NB4 (cell line): Measurements from ENCODE around the gene WDR33.

Experiments
- DNase-seq: peaks from one replicate; pipeline ENCODE4 v3.0.0; 2010; ENCODE audit warnings: low read depth
- H3K4me3 ChIP-seq: one replicate; pipeline ENCODE4 v1.5.1; 2011; ENCODE audit warnings: mild to moderate bottlenecking, low read depth, low read length, moderate library complexity
- MYC ChIP-seq: IDR thresholded peaks from 2 replicates; pipeline ENCODE4 v1.6.1; 2011; ENCODE audit warnings: low read depth, low read length
- POLR2A ChIP-seq: IDR thresholded peaks from 2 replicates; pipeline ENCODE4 v1.6.1; 2011; ENCODE audit warnings: mild to moderate bottlenecking; ENCODE audit not compliant: insufficient read length; ENCODE audit errors: extremely low read depth
- TF ChIP-seq, protein P1 (sequence below): IDR thresholded peaks from one replicate; pipeline ENCODE4 v1.5.1; 2012; ENCODE audit warnings: low read depth, low read length
- TF ChIP-seq, protein P2 (sequence below): IDR thresholded peaks from 2 replicates; pipeline ENCODE4 v1.6.1; 2011; ENCODE audit warnings: low read depth, low read length

Gene WDR33

DNA sequence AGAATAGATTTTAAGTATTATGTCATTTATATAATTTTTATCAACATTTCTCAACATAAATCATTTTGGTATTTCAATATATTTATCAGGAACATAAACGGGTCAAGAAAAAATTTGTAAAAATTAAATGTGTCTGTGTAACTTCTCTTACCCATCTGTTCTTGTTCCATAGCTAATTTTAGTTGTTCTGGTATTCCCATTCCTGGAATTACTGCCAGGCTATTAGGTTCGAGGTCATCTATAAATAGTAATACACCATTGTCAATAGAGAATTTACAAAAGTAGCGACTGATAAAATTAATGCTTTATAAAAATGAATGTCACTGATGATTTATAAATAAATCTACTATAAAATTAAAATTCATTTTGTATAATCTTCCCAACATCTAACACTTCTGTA lies 88.2 kb downstream of the WDR33 start:
- TF ChIP-seq POLR2A (no peak), MYC (no peak)
- TF ChIP-seq, protein P1, sequence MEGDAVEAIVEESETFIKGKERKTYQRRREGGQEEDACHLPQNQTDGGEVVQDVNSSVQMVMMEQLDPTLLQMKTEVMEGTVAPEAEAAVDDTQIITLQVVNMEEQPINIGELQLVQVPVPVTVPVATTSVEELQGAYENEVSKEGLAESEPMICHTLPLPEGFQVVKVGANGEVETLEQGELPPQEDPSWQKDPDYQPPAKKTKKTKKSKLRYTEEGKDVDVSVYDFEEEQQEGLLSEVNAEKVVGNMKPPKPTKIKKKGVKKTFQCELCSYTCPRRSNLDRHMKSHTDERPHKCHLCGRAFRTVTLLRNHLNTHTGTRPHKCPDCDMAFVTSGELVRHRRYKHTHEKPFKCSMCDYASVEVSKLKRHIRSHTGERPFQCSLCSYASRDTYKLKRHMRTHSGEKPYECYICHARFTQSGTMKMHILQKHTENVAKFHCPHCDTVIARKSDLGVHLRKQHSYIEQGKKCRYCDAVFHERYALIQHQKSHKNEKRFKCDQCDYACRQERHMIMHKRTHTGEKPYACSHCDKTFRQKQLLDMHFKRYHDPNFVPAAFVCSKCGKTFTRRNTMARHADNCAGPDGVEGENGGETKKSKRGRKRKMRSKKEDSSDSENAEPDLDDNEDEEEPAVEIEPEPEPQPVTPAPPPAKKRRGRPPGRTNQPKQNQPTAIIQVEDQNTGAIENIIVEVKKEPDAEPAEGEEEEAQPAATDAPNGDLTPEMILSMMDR = no peak
- TF ChIP-seq, protein P2, sequence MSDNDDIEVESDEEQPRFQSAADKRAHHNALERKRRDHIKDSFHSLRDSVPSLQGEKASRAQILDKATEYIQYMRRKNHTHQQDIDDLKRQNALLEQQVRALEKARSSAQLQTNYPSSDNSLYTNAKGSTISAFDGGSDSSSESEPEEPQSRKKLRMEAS = no peak
- no peak for DNase-seq
- H3K4me3 ChIP-seq = no peak overlapping the region

DNA sequence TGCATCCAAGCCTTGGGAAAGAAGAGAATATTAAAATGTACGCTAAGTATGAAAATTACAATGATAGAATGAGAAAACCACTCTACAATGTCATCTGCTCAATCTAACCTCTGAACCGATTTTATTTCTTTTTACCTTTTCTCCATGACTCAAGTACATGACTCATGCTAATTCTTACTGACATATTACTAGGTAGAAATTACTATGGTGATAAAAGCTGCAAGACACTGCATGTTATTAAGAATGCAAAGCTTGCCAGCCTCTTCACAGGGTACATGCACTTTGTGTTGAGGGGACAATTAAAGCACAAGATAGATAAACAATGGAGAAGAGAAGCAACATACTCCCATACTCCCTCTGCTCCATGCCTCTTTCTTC lies 89.0 kb downstream of the WDR33 start:
- TF ChIP-seq, protein P1 = no peak
- TF ChIP-seq POLR2A (no peak), MYC (no peak)
- no peak for DNase-seq
- H3K4me3 ChIP-seq = no peak overlapping the region

DNA sequence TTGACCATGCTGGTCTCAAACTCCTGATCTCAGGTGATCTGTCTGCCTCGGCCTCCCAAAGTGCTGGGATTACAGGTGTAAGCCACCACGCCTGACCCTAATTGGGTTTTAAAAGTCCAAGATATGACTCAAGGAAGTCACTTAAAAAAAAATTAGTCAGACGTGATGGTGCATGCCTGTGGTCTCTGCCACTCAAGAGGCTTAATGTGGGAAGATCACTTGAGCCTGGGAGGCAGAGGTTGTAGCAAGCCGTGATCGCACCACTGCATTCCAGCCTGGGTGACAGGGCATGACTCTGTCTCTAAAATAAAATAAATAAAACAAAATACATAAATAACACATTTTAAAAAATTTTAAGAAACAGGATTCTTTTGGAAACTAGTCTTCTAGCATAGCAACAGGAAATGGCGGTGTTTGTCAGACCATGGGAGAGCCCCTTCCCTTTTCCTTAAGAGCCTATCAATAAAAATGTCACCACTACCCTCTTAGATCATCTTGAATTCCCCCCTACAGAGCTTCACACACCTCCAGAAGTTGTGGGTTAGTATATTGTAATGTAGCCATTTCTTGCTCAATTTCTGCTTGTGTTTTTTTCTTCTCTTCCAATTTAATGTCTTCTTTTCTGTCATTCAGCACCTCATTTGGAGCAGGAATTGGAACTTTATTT lies 89.5 kb downstream of the WDR33 start:
- TF ChIP-seq, protein P1 = no peak
- TF ChIP-seq, protein P2 = no peak
- TF ChIP-seq POLR2A (no peak), MYC (no peak)
- H3K4me3 ChIP-seq = no peak overlapping the region
- DNase-seq = no peak

DNA sequence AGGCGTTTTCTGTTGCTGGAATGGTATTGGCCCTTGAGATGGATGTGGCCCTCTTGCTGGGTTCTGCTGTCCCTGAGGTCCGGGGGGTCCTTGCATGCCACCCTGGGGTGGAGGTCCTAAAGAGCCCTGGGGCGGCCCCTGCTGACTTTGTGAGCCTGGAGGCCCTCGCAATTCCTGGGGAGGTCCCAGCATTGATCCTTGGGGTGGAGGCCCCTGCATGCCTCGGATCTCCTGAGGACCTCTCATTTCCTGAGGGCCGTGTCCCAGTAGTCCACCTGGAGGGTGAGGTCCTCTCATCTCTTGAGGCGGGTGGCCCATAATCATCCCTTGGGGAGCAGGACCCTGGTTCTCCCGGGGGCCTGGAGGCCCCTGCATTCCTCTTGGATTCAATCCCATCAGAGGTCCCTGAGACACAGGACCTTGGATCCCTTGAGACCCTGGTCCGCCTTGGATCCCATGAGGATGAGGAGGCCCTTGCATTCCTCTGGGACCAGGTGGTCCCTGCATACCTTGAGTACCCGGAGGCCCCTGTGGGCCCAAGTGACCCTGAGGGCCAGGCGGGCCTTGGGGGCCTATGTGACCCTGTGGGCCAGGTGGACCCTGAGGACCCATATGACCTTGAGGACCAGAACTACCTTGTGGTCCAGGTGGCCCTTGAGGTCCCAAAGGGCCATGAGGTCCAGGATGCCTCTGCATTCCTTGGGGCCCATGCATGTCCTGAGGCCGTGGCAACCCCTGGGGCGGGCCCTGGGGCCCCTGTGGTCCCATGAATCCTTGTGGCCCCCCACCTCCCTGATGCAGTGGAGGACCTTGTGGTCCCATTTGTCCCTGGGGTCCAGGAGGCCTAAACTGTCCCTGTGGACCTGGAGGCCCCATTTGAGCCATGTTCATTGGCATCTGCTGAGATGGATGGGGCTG lies 91.4 kb downstream of the WDR33 start:
- no peak for TF ChIP-seq POLR2A
- no peak for TF ChIP-seq MYC
- TF ChIP-seq, protein P2 = no peak
- TF ChIP-seq, protein P1 = no peak
- no peak for DNase-seq
- no peak overlapping the region for H3K4me3 ChIP-seq

DNA sequence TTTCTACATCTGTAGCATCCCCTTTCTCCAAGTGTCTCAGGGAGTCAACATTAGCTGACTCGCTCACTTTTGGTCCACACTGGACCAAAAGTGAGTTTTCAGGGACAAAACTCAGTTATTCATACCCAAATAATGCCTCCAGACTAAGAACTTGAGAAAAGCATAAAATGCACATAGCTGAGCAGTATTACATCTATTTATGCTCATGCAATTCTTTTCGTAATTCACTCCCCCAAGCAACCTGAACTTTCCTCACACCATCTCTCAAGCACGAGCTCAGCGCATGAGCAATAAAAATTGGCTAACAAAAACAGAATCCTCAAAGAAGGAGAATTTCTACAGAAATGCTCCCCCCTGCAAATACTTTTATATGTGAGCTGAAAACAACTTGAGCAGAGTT lies 92.7 kb downstream of the WDR33 start:
- H3K4me3 ChIP-seq = no peak overlapping the region
- TF ChIP-seq, protein P1 = no peak
- no peak for TF ChIP-seq POLR2A
- TF ChIP-seq, protein P2 = no peak
- DNase-seq = no peak
